NCI-H1105 treated with DMSO at 0.1 percent for 48 hours (cell line): ENCODE measurements around the gene GRIP1.
A peak's percentile ranks its signal among the peaks of the same experiment; 100 is the strongest.

Experiments used
- DNase-seq: peaks from one replicate; lab custom pipeline; 2025; lab: John Stamatoyannopoulos, UW

Gene GRIP1

GRCh38 chr12:66447643-66448042, 231.2 kb downstream of the GRIP1 start:
- no peak for DNase-seq

DNA sequence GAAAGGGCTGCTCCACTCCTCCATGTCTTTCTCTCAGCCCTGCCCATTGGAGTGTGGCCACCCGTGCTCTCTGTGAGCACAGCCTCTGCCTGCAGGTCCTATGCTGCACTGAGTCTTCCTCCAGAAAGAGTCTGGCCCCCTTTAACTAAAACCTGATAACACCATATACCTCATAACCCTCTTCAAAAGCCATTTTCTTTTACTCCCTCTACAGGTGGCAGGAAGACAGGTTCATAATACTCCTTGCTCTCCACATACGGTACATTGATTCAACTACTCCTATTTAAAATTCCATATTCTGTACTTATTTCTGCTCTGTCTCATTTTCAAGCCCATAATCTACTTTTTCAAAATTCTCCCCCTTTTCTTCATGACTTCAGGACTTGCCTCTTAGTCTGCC, 232.6 kb downstream of the GRIP1 start:
- DNase-seq, result no peak

DNA sequence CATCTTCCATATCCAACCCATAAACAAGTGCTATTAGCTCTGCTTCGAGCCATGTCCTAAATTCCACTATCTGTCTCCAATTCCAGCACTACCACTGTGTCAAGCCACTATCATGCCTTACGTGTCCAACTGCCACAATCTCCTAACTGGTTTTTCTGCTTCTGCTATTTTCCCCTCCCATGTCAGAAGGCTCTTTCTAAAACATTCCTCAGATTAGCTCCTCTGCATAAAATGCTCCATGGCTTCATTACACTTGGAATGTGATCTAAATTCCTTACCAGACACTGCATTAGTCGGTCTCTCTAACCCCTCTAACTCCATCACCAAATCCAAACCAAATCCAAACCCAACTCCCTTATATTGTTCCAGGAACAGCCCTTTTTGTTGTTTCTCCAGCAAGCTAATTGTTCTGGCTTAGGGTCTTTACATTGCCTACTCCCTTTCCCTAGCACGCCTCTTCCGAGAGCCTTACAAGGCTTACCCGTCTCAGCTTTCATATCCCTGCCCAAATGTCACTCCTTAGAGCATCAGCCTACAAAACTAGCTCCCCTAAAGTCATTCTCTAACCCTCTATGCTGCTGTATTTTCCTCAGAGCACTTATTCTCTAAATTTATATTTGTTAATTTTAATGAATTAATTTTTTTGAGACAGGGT, 236.8 kb downstream of the GRIP1 start:
- DNase-seq, result no peak

DNA sequence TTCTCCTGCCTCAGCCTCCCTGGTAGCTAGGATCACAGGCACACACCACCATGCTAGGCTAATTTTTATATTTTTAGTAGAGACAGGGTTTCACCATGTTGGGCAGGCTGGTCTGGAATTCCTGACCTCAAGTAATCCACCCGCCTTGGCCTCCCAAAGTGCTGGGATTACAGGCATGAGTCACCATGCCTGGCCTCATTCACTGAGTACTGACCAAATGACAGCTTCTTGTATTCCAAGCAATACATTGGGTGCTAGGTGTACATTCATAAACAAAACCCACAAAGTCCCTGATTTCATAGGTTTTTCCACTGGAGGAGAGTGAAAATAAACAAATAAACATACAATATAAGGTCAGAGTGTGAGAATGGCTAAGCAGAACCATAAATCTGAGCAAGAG, 240.3 kb downstream of the GRIP1 start:
- DNase-seq, result no peak

DNA sequence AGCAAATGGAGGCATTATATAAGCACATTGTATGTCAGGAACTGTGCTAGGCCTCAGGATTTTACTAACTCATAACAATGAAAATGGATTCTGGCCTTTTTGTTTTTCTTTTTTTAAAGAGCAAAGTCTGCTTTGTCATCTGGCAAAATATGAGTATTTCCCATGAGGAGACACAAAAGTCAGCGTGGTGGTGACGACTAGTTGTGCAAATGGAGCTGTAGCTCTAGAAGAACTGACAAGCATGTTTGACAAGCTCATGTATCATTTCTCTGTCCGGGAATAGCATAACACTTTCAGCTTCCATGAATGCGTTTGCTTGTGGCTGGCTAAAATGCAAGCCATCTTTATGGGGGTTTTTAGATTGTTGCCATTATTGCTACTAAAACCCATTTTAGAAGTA, 248.8 kb downstream of the GRIP1 start:
- no peak for DNase-seq

DNA sequence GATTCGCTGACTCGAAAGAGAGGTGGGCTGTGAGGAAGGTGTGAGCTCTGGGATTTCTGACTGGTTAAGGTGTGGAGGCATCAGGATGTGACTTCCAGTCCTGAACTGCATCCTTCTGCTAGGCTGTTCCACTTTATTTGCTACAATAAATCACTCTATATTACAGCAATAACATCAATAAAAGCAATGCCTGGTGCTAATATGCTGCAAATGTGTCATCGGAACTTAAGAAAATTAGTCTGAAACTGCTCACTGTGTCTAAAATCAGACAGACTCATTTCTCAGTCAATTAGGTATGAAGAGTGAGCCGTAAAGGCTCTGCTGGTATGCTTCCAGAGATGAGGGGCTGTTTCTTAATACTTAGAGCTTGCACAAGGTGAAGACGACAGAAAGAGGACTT, 250.0 kb downstream of the GRIP1 start:
- no peak for DNase-seq

DNA sequence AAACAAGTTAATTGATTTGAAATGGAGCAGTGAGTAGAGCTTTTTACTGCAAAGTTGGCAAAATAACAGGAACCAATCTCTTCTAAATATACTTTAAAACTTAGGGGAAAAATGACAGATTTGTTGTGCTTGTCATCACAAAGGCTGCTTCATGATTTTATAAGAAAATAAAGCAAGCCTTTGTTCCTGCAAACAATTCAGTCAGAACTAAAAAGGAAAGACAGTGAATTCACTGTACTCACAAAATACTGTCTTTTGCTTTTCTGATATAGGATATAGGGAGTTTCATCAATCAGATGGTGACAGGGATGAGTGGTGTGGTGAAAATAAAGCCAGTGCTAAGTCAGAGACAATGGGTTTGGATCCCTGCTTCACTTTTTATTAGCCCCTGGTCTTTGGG, 250.6 kb downstream of the GRIP1 start:
- DNase-seq, result no peak

- DNase-seq, result no peak
Observed at GRCh38 chr12:66426696-66427095, 252.2 kb downstream of the GRIP1 start.

DNA sequence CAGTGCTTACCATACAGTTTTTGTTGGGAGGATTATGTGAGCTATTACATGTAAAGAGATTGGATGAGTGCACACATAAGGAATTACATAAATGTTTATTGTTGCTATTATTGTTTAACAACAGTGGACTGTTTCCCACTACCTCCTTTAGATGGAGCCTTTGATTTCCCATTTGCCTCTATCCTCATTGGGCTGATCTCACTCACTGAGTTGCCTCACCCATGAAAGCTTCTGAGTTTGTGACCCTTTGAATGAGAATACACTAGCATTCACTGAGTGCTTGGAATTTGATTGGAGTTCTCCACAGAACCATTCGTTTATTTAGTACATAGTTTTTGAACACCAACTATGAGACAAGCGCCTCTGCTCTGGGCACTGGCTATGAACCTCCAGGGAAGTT, 255.6 kb downstream of the GRIP1 start:
- no peak for DNase-seq

- DNase-seq, result no peak
Observed at GRCh38 chr12:66418908-66419307, 260.0 kb downstream of the GRIP1 start.

GRCh38 chr12:66417217-66417616, 261.7 kb downstream of the GRIP1 start:
- no peak for DNase-seq

GRCh38 chr12:66409195-66409871, 269.5 kb downstream of the GRIP1 start:
- peak; percentile 54 for DNase-seq

- DNase-seq, result no peak
Observed at GRCh38 chr12:66405395-66405794, 273.5 kb downstream of the GRIP1 start.

GRCh38 chr12:66403746-66404145, 275.1 kb downstream of the GRIP1 start:
- peak; percentile 46 for DNase-seq

- no peak for DNase-seq
Observed at GRCh38 chr12:66399911-66400306, 279.0 kb downstream of the GRIP1 start.

GRCh38 chr12:66398931-66399910, 279.7 kb downstream of the GRIP1 start:
- DNase-seq, result no peak

- DNase-seq, result no peak
Observed at GRCh38 chr12:66397574-66398290, 281.1 kb downstream of the GRIP1 start.

- no peak for DNase-seq
Observed at GRCh38 chr12:66393890-66394289, 285.0 kb downstream of the GRIP1 start.

DNA sequence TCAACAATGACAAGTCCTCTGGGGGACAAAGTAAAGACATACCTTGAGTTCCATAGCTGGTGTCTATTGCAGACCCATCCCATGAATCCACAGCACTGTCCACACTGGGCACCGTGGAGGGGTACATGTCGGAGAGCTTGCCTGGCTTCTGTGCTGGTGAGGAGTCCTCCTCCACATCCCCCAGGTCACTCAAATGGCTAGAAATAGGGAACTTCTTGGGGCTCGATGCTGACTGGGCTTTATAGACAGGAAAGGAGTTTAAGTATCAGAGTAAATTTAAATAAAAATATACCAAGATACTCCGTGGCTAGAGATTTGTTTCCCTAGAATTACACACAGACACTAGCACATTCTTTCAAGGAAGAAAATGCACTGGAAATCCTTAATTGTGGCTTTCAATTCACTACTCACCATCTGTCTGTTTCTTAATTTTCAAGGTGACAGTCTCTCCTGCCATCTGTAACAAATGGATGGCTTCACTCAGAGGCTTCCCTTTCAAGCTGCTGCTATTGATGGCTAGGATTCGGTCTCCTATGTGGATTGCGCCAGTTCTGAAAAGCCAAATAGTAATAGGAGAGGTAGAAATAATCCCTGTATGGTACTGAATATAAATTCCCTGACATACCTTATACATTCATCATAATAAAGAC, 286.5 kb downstream of the GRIP1 start:
- DNase-seq, result no peak

- no peak for DNase-seq
Observed at GRCh38 chr12:66388517-66388916, 290.4 kb downstream of the GRIP1 start.

DNA sequence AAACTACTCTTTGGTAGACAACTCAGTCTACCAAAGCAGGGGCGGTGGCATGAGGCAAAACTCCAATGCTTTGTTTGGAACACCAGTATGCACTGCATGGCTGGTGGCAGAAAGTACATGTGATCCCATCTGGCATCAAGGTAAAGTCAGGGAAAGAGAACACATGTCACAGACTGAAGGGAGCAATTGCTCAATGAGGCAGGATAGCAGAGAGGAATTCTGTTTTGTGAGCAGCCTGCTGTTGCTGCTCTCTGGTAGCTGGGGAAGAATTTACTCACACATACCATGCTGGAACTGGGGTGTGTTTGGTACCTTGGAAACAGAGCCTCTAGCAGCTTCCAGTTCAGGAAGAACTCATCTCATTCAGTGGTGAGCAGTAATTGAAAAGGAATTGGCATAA, 291.8 kb downstream of the GRIP1 start:
- DNase-seq, result no peak
